MCF 10A (cell line): ENCODE measurements around the gene GAL3ST2. TPM values are rescaled to one million over a fixed set of nuclear protein-coding genes. Genes with fewer than 3 reads are reported as not detected.
"Not testable (repeated sequence)": the region's sequence is repeated elsewhere in the genome, so short reads cannot be mapped to it uniquely, and the experiment has no call there.

ENCODE experiments used
- BruUV-seq: library from RNA; stranded (reverse); fragments of 400-500 nt; replicated peaks from 2 replicates; lab custom pipeline; 2021; lab: Mats Ljungman, UMichigan
- CTCF ChIA-PET: fragments of 300-600 bp; sonication (Branson Sonifier 250); formaldehyde crosslinking; extraction: SDS; loops from one replicate; lab custom pipeline; 2021; ENCODE audit warnings: antibody characterized with exemption, inconsistent platforms; lab: Yijun Ruan, JAX
- POLR2A ChIA-PET: fragments of 300-600, 350-650 bp; sonication (Branson Sonifier 250); formaldehyde crosslinking; extraction: SDS; loops from one replicate; lab custom pipeline; 2020; ENCODE audit warnings: antibody characterized with exemption, inconsistent platforms; lab: Yijun Ruan, JAX
- DNase-seq: peaks from one replicate; pipeline ENCODE4 v3.0.0-alpha.2; 2018; ENCODE audit not compliant: unreplicated experiment
- H3K27ac Mint-ChIP-seq: one replicate; pipeline ENCODE4 v1.8.0; 2022; ENCODE audit warnings: mild to moderate bottlenecking, low read depth, mixed read lengths; ENCODE audit not compliant: unreplicated experiment
- H3K27me3 Mint-ChIP-seq: one replicate; pipeline ENCODE4 v1.8.0; 2022; ENCODE audit warnings: mixed read lengths; ENCODE audit not compliant: insufficient read depth, unreplicated experiment
- H3K36me3 Mint-ChIP-seq: one replicate; pipeline ENCODE4 v1.8.0; 2022; ENCODE audit warnings: mild to moderate bottlenecking, moderate library complexity, mixed read lengths; ENCODE audit not compliant: insufficient read depth, unreplicated experiment
- H3K4me1 Mint-ChIP-seq: one replicate; pipeline ENCODE4 v1.8.0; 2022; ENCODE audit warnings: mixed read lengths; ENCODE audit not compliant: insufficient read depth, unreplicated experiment
- H3K4me3 Mint-ChIP-seq: one replicate; pipeline ENCODE4 v1.8.0; 2022; ENCODE audit warnings: mild to moderate bottlenecking, moderate library complexity, mixed read lengths; ENCODE audit not compliant: unreplicated experiment
- H3K9me3 Mint-ChIP-seq: one replicate; pipeline ENCODE4 v1.8.0; 2022; ENCODE audit warnings: mixed read lengths; ENCODE audit not compliant: unreplicated experiment
- CTCF ChIP-seq: fragments of 200-600 bp; IDR thresholded peaks from one replicate; pipeline ENCODE4 v1.8.0; 2022; ENCODE audit warnings: antibody characterized with exemption, mild to moderate bottlenecking; ENCODE audit not compliant: unreplicated experiment
- intact Hi-C: fragments of 100-400 bp; cut with micrococcal nuclease; formaldehyde crosslinking; loops from 2 replicates; pipeline ENCODE4 v1.14.1; 2022
- total RNA-seq: library from RNA; stranded (reverse); gene quantifications from 2 replicates; pipeline ENCODE4 v1.2.3, GENCODE V29; 2022

The GAL3ST2 gene
- total RNA-seq, 1 experiment from 2014 or later: not detected

GRCh38 chr2:241730671-241731293 is 45.8 kb upstream of the GAL3ST2 start:
- no peaks in the 10 kb centered on the region for H3K4me1 Mint-ChIP-seq
- intact Hi-C loops: no loop called here
- POLR2A ChIA-PET: interaction anchor here (0.8 kb wide), 1 partner anchor 1165 kb away, joined by 3 read pairs; no protein-coding TSS in a partner anchor
- no peak overlapping the region for H3K4me3 Mint-ChIP-seq
- TF ChIP-seq CTCF: no peak
- H3K9me3 Mint-ChIP-seq: no peaks in the 10 kb centered on the region
- no TSS peak for BruUV-seq
- peaks cover 16% of the 10 kb centered on the region for H3K36me3 Mint-ChIP-seq
- H3K27me3 Mint-ChIP-seq: no peaks in the 10 kb centered on the region
- DNase-seq: no peak
- H3K27ac Mint-ChIP-seq: no peak overlapping the region
- CTCF ChIA-PET: interaction anchor here (0.7 to 1.7 kb wide), 5 partner anchors 11 to 414 kb away, joined by 3 to 6 read pairs (median 3); no protein-coding TSS in a partner anchor

- DNase-seq, H3K4me3 Mint-ChIP-seq, BruUV-seq, H3K27me3 Mint-ChIP-seq, H3K9me3 Mint-ChIP-seq, intact Hi-C loops, H3K4me1 Mint-ChIP-seq, H3K27ac Mint-ChIP-seq: not testable (repeated sequence)
- POLR2A ChIA-PET: interaction anchor here (1.1 to 3.5 kb wide), 3 partner anchors 30 to 95 kb away, joined by 3 to 33 read pairs (median 3); partner anchors contain the start of genes ATG4B, ING5 and THAP4
- TF ChIP-seq CTCF: peak; percentile 16
- CTCF ChIA-PET: interaction anchor here (0.8 to 1.7 kb wide), 4 partner anchors 34 to 883 kb away, joined by 3 to 5 read pairs (median 3); no protein-coding TSS in a partner anchor
- H3K36me3 Mint-ChIP-seq: peaks cover 16% of the 10 kb centered on the region
Measured at GRCh38 chr2:241732513-241733186, 44.0 kb upstream of the GAL3ST2 start.

- intact Hi-C loops: loop anchor here (2.0 kb wide), 2 partner anchors 33 to 145 kb away; no protein-coding TSS in a partner anchor
- peak; percentile 9 for TF ChIP-seq CTCF
- Mint-ChIP-seq H3K4me1 (peaks cover 10% of the 10 kb centered on the region), H3K36me3 (peaks cover 12% of the 10 kb centered on the region), H3K4me3 (peak overlapping the region; percentile 71), H3K27me3 (no peaks in the 10 kb centered on the region), H3K27ac (no peak overlapping the region), H3K9me3 (no peaks in the 10 kb centered on the region)
- DNase-seq: peak; percentile 52
- ChIA-PET POLR2A (interaction anchor here (0.5 to 3.5 kb wide), 9 partner anchors 27 to 1173 kb away, joined by 3 to 33 read pairs (median 3); partner anchors contain the start of genes ATG4B, DTYMK, ING5 and THAP4), CTCF (interaction anchor here (0.5 to 1.3 kb wide), 3 partner anchors 17 to 186 kb away, joined by 3 read pairs; no protein-coding TSS in a partner anchor)
- BruUV-seq: no TSS peak
Measured at GRCh38 chr2:241733391-241734207, 43.0 kb upstream of the GAL3ST2 start.
